H1 (cell line): Measurements from ENCODE around the gene JPH2. TPM values are rescaled to one million over a fixed set of nuclear protein-coding genes. Genes with fewer than 3 reads are reported as not detected.

ENCODE experiments used
- CTCF ChIA-PET: fragments of 300-600 bp; sonication (Branson Sonifier 250); formaldehyde crosslinking; loops from one replicate; lab custom pipeline; 2021; ENCODE audit not compliant: partially characterized antibody; lab: Charles Lee
- POLR2A ChIA-PET: fragments of 300-600 bp; sonication (Branson Sonifier 250); formaldehyde crosslinking; loops from one replicate; lab custom pipeline; 2021; ENCODE audit warnings: inconsistent platforms; ENCODE audit not compliant: partially characterized antibody; lab: Charles Lee
- DNase-seq, 2 experiments: peaks; one replicate each; pipeline versions ENCODE4 v3.0.0 to v3.0.0-alpha.2; 2010 to 2022; ENCODE audit warnings: low spot score in 2 of 2, low read depth in 1 of 2, mixed read lengths in 1 of 2
- FAIRE-seq: peaks from 2 replicates; lab custom pipeline; 2011; peaks lifted over from hg19 to GRCh38; lab: Jason Lieb, UNC
- H2AFZ ChIP-seq: 2 replicates; pipeline ENCODE4 v1.8.1; 2012; ENCODE audit warnings: low read length, inconsistent platforms
- H2AK5ac ChIP-seq: 2 replicates; pipeline ENCODE4 v1.6.1; 2013; ENCODE audit warnings: low read depth, low read length
- H2BK120ac ChIP-seq: replicated peaks from 2 replicates; pipeline ENCODE3; 2013; ENCODE audit warnings: low read depth, low read length, inconsistent platforms
- H2BK12ac ChIP-seq: 2 replicates; pipeline ENCODE4 v1.6.1; 2013; ENCODE audit warnings: low read depth, low read length
- H2BK15ac ChIP-seq: 2 replicates; pipeline ENCODE4 v1.6.1; 2013; ENCODE audit warnings: low read length
- H2BK20ac ChIP-seq: 2 replicates; pipeline ENCODE4 v1.6.1; 2013; ENCODE audit warnings: low read length
- H2BK5ac ChIP-seq: 2 replicates; pipeline ENCODE4 v1.6.1; 2013; ENCODE audit warnings: low read depth, low read length
- H3K14ac ChIP-seq: 2 replicates; pipeline ENCODE4 v1.6.1; 2013; ENCODE audit warnings: inconsistent platforms; ENCODE audit not compliant: insufficient read length
- H3K18ac ChIP-seq: 2 replicates; pipeline ENCODE4 v1.6.1; 2013; ENCODE audit warnings: low read length; ENCODE audit errors: extremely low read depth
- H3K23ac ChIP-seq: 2 replicates; pipeline ENCODE4 v1.6.1; 2013; ENCODE audit warnings: inconsistent platforms; ENCODE audit not compliant: insufficient read length
- H3K23me2 ChIP-seq: 2 replicates; pipeline ENCODE4 v1.6.1; 2013; ENCODE audit warnings: low read depth, low read length
- H3K27ac ChIP-seq: 2 replicates; pipeline ENCODE4 v1.6.1; 2011; ENCODE audit warnings: low read depth, low read length, inconsistent platforms
- H3K27me3 ChIP-seq, 4 experiments: replicated peaks in 1 of 4; 1 replicate in 1 of 4; 2 replicates in 3 of 4; pipeline versions ENCODE4 v1.6.1 to v1.8.1; 2011 to 2013; ENCODE audit warnings: low read length in 3 of 4, mild to moderate bottlenecking in 3 of 4, inconsistent platforms in 2 of 4, mixed read lengths in 2 of 4, moderate library complexity in 1 of 4; ENCODE audit not compliant: control insufficient read depth in 3 of 4, insufficient read depth in 3 of 4; ENCODE audit errors: extremely low read depth in 1 of 4
- H3K36me3 ChIP-seq, 4 experiments: 2 replicates each; pipeline versions ENCODE4 v1.6.1 to v1.8.1; 2011 to 2013; ENCODE audit warnings: mild to moderate bottlenecking in 4 of 4, low read length in 3 of 4, moderate library complexity in 2 of 4, control low read depth in 1 of 4, inconsistent platforms in 1 of 4; ENCODE audit not compliant: insufficient read depth in 4 of 4, control insufficient read depth in 2 of 4
- H3K4ac ChIP-seq: replicated peaks from 2 replicates; pipeline ENCODE3; 2013; ENCODE audit warnings: low read length, low read depth, mixed read lengths, inconsistent platforms; ENCODE audit not compliant: insufficient read length
- H3K4me1 ChIP-seq, 4 experiments: replicated peaks in 1 of 4; 1 replicate in 1 of 4; 2 replicates in 3 of 4; pipeline versions ENCODE4 v1.6.1 to v1.8.1; 2011 to 2013; ENCODE audit warnings: low read length in 3 of 4, inconsistent platforms in 2 of 4, mixed read lengths in 1 of 4; ENCODE audit not compliant: insufficient read depth in 4 of 4, control insufficient read depth in 3 of 4
- H3K4me2 ChIP-seq, 2 experiments: 2 replicates each; pipeline versions ENCODE4 v1.6.1 to v1.8.1; 2011 to 2013; ENCODE audit warnings: low read depth in 2 of 2, low read length in 2 of 2, control low read depth in 1 of 2, inconsistent platforms in 1 of 2, mild to moderate bottlenecking in 1 of 2; ENCODE audit not compliant: insufficient read depth in 1 of 2
- H3K4me3 ChIP-seq, 4 experiments: fragments of 200-600, 300-600 bp in 1 of 4; sonication (generic), shearing (Covaris generic), sonication (Bioruptor Twin) in 1 of 4; 2 replicates each; pipeline versions ENCODE4 v1.5.1 to v1.8.1; 2011 to 2016; ENCODE audit warnings: low read length in 4 of 4, low read depth in 3 of 4, control low read depth in 2 of 4, inconsistent platforms in 2 of 4, mild to moderate bottlenecking in 2 of 4, mixed read lengths in 1 of 4, moderate library complexity in 1 of 4; ENCODE audit not compliant: insufficient read depth in 2 of 4; ENCODE audit errors: extremely low read depth in 1 of 4
- H3K56ac ChIP-seq: replicated peaks from 2 replicates; pipeline ENCODE3; 2013; ENCODE audit warnings: low read depth, mild to moderate bottlenecking, mixed read lengths, low read length, inconsistent platforms; ENCODE audit not compliant: insufficient read length
- H3K79me1 ChIP-seq: 2 replicates; pipeline ENCODE4 v1.6.1; 2013; ENCODE audit warnings: low read depth, low read length, control low read depth
- H3K79me2 ChIP-seq, 2 experiments: 2 replicates each; pipeline versions ENCODE4 v1.6.1 to v1.8.1; 2012 to 2013; ENCODE audit warnings: low read length in 2 of 2, mild to moderate bottlenecking in 2 of 2, inconsistent platforms in 1 of 2; ENCODE audit not compliant: insufficient read depth in 2 of 2, control insufficient read depth in 1 of 2
- H3K9ac ChIP-seq, 4 experiments: replicated peaks in 1 of 4; 1 replicate in 1 of 4; 2 replicates in 3 of 4; pipeline versions ENCODE4 v1.6.1 to v1.8.1; 2011 to 2013; ENCODE audit warnings: low read depth in 3 of 4, low read length in 3 of 4, control low read depth in 2 of 4, mild to moderate bottlenecking in 2 of 4, moderate library complexity in 2 of 4, inconsistent platforms in 1 of 4; ENCODE audit errors: extremely low read depth in 1 of 4
- H3K9me3 ChIP-seq, 2 experiments: 2 replicates each; pipeline versions ENCODE4 v1.6.1 to v1.8.1; 2012 to 2013; ENCODE audit warnings: mild to moderate bottlenecking in 2 of 2, moderate library complexity in 2 of 2, control low read depth in 1 of 2, inconsistent platforms in 1 of 2, low read depth in 1 of 2, low read length in 1 of 2, mixed read lengths in 1 of 2; ENCODE audit not compliant: insufficient read depth in 2 of 2
- H4K20me1 ChIP-seq, 2 experiments: replicated peaks in 1 of 2; 2 replicates each; pipeline versions ENCODE3 to v1.8.1; 2011 to 2013; ENCODE audit warnings: inconsistent platforms in 2 of 2, low read length in 2 of 2, mild to moderate bottlenecking in 1 of 2; ENCODE audit not compliant: insufficient read depth in 2 of 2, control insufficient read depth in 1 of 2
- H4K5ac ChIP-seq: 2 replicates; pipeline ENCODE4 v1.6.1; 2013; ENCODE audit warnings: low read length, low read depth, mixed read lengths, inconsistent platforms; ENCODE audit not compliant: insufficient read length
- H4K8ac ChIP-seq: 2 replicates; pipeline ENCODE4 v1.8.0; 2013; ENCODE audit warnings: mild to moderate bottlenecking, moderate library complexity, low read length, inconsistent platforms; ENCODE audit not compliant: insufficient read depth; ENCODE audit errors: extremely low read depth
- H4K91ac ChIP-seq: replicated peaks from 2 replicates; pipeline ENCODE3; 2013; ENCODE audit warnings: low read length, mixed read lengths, inconsistent platforms; ENCODE audit not compliant: insufficient read length
- MAFK ChIP-seq: IDR thresholded peaks from 2 replicates; pipeline ENCODE4 v1.6.1; 2012; ENCODE audit warnings: low read depth, mild to moderate bottlenecking, improper control_type of control experiment, low read length
- SRF ChIP-seq: IDR thresholded peaks from 2 replicates; pipeline ENCODE4 v1.6.1; 2011; ENCODE audit warnings: mild to moderate bottlenecking, low read depth, low read length, moderate library complexity
- WGBS, 2 experiments: shearing (Covaris generic) in 1 of 2; methylation state at CpG; one replicate each; pipeline versions ENCODE4 v1.1.6 to v1.1.7; 2013 to 2015; ENCODE audit warnings: low lambda C conversion rate in 2 of 2, mixed read lengths in 2 of 2, inconsistent platforms in 1 of 2, low coverage in 1 of 2, missing lambda C conversion rate in 1 of 2; ENCODE audit not compliant: insufficient replicate concordance in 2 of 2, insufficient coverage in 1 of 2, insufficient read length in 1 of 2; ENCODE audit errors: extremely low coverage in 1 of 2, missing lambda C conversion rate in 1 of 2; 5-methylcytosine and 5-hydroxymethylcytosine counted together
- polyA plus RNA-seq, 7 experiments: library from polyadenylated mRNA; depleted of rRNA in 3 of 7; stranded (reverse) in 5 of 7; unstranded in 2 of 7; fragments of >200 nt in 5 of 7; fragments of 200-250 nt in 2 of 7; gene quantifications; 1 replicate in 5 of 7; 2 replicates in 1 of 7; 4 replicates in 1 of 7; pipeline versions ENCODE4 v1.2.1 to v1.2.3, GENCODE V29; 2011 to 2013; ENCODE audit warnings: missing spikeins in 2 of 7, mixed read lengths in 2 of 7
- total RNA-seq: library from RNA; stranded (reverse); fragmentation: NEBNext Ultra II Directional; extraction: Animal tissue kit (Norgen Biotek cat#: 25700); gene quantifications from 2 replicates; pipeline ENCODE4 v1.2.1, GENCODE V29; 2021
- TF ChIP-seq, protein P1 (sequence below): IDR thresholded peaks from 2 replicates; pipeline ENCODE4 v1.6.1; 2011; ENCODE audit warnings: low read length, improper control_type of control experiment

The JPH2 gene
- total and polyA plus RNA-seq, 2 of the 8 experiments (the other 6 are each of a cell fraction or from before 2014, with no cell fraction given), result 0.59 to 1.3 TPM

DNA sequence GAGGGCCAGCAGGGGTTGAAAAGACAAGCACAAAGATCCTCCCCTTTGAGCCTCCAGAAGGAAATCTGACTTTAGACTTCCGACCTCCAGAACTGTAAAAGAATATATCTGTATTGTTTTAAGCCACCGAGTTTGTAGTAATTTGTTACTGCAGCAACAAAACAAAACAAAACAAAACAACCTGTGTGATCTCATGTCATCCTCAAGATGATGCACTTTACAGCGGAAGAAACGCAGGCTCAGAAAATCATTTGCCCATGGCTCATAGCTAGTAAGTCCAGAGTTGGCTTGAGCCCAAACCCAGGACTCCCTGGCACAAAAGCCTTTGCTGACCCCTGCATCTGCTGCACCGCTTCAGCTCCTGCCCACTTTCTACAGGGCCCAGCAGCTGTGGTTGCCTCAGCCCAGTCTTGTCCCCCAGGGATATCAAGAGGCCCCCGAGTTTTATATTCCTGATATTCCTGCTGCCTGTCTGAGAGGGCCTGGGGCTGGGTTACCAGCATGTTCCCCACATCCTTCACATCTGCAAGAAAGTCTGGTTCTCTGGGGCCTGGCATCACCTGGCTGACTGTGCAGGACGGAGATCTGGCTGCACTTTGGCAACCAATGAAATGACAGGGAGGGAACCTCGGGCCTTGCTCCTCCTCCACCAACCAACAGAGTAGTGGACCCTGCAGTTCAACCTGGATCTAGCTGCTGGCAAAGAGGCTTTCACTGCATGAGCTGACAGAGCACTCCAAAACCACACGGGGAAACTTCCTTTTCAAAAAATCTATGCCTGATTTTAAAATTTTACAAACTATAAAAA, 56.9 kb downstream of the JPH2 start:
- POLR2A ChIA-PET, result interaction anchor here (1.3 kb wide), 1 partner anchor 51 kb away, joined by 3 read pairs; no protein-coding TSS in a partner anchor
- H2BK5ac ChIP-seq, result no peak overlapping the region
- H2AFZ ChIP-seq, result no peak overlapping the region
- no peaks in the 10 kb centered on the region for H3K4me1 ChIP-seq
- 0 out of 2 replicates have a peak overlapping the region, but pooled peaks have one; percentile 53 for H4K8ac ChIP-seq
- H2BK15ac ChIP-seq, result no peak overlapping the region
- no peaks in the 10 kb centered on the region for H3K79me1 ChIP-seq
- H3K56ac ChIP-seq, result no peak overlapping the region
- no peak overlapping the region for H4K91ac ChIP-seq
- H3K4me2 ChIP-seq, result no peak overlapping the region
- H3K27ac ChIP-seq, result no peak overlapping the region
- H4K20me1 ChIP-seq, result no peaks in the 10 kb centered on the region
- H3K4me3 ChIP-seq, result no peak overlapping the region
- H3K36me3 ChIP-seq, result no peaks in the 10 kb centered on the region
- WGBS, 2 experiments, result 81% methylated on average over 9 of the region's 9 CpGs; no CpG with 5 or more reads in 1 of the 2 experiments
- TF ChIP-seq MAFK (no peak), SRF (no peak)
- TF ChIP-seq, protein P1, sequence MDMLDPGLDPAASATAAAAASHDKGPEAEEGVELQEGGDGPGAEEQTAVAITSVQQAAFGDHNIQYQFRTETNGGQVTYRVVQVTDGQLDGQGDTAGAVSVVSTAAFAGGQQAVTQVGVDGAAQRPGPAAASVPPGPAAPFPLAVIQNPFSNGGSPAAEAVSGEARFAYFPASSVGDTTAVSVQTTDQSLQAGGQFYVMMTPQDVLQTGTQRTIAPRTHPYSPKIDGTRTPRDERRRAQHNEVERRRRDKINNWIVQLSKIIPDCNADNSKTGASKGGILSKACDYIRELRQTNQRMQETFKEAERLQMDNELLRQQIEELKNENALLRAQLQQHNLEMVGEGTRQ, result no peak
- H2AK5ac ChIP-seq, result no peak overlapping the region
- DNase-seq (no peak), FAIRE-seq (no peak)
- H3K23ac ChIP-seq, result no peak overlapping the region
- no peaks in the 10 kb centered on the region for H3K79me2 ChIP-seq
- H3K14ac ChIP-seq, result no peak overlapping the region
- no peak overlapping the region for H3K18ac ChIP-seq
- H4K5ac ChIP-seq, result no peak overlapping the region
- H3K27me3 ChIP-seq, result no peaks in the 10 kb centered on the region
- CTCF ChIA-PET, result interaction anchor here (0.8 to 4.3 kb wide), 14 partner anchors 8 to 181 kb away, joined by 3 to 23 read pairs (median 4); partner anchors contain the start of genes FITM2 and JPH2
- H3K9ac ChIP-seq, result no peak overlapping the region
- H2BK12ac ChIP-seq, result no peak overlapping the region
- H3K9me3 ChIP-seq, result no peaks in the 10 kb centered on the region
- no peaks in the 10 kb centered on the region; the same call in 1 of the 2 replicates for H3K23me2 ChIP-seq
- H2BK120ac ChIP-seq, result no peak overlapping the region
- H2BK20ac ChIP-seq, result no peak overlapping the region
- no peak overlapping the region for H3K4ac ChIP-seq
